HG03571 (cell line): ENCODE measurements around the gene TLR7.

Experiments used
- ATAC-seq: cut with Tn5 transposase; IDR thresholded peaks from one replicate; pipeline ENCODE4 v1.9.1; 2021; ENCODE audit not compliant: unreplicated experiment

The TLR7 gene

DNA sequence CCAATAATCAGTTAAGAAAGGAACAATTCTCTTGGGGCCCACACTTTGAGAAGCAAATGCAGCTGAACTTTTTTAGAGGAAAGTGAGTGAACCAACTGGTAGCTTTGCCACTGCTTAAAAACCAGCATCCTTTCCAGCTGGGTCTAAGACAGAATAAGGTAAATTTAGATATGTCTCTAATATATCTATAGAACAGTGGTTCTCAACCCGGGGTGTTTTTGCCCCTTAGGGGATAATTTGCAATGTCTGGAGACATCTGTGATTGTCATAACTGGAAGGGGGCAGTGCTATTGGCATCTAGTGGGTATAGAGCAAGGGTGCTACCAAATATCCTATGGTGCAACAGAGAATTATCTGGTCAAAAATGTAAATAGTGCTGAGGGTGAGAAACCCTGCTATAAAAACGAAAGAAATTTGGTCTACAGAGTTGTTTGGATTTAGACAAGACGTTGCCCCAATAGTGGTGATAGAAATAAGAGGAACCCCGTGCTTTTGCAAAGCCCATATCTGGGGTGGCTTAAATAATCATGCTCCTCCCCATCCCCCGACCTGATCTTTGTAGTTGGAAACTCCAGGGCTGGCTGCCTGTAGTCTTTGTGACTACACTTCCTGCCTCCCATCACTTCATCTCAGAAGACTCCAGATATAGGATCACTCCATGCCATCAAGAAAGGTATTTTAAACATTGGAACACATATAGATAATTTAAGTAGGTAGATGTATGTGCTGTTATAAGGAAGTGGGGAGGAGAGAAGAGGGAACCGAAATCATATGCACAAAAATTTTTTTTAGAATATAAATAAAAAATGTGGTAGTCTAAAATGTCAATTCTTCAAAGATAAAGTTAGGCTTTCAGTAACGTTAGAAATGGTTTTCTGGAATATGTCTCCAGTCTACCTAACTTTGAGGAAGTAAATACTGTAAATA lies at the start of gene TLR7:
Gene TLR7 (plus strand): TSS at position 622 of the 927 bp plus-strand sequence. CDS start 507 bp downstream, outside the sequence.
- no peak for ATAC-seq

DNA sequence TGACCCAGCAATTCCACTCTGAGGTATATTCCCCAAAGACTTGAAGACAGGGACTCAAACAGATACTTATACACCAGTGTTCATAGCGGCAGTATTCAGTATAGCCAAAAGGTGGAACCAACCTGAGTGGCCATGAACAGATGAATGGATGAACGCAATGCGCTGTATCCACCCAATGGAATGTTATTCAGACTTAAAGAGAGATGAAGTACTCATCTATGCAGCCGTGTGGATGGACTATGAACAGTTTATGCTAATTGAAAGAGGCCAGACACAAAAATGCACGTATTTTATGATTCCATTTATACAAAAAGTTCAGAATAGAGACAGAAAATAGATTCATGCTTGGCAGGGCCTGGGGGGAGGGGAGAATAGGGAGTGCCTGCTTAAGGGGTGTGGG lies 49.3 kb upstream of the TLR7 start:
- no peak for ATAC-seq

DNA sequence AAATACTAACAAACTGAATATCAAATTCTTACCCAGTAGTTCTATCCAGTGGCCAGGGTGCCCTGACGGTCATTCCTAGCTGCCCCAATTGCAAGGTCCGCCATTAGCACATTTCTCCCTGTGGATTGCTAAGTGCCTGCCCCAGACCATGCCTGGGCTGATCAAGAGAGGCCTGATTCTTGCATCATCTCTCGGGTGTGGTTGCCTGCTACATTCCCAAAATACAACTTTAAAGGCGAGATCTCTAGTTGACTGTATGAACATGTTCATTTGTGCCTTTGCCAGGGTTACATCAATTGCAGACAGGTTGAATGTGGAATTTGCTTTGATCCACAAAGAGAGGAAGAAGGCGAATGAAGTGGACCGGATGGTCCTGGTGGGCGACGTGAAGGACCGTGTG lies 47.6 kb upstream of the TLR7 start:
- no peak for ATAC-seq

DNA sequence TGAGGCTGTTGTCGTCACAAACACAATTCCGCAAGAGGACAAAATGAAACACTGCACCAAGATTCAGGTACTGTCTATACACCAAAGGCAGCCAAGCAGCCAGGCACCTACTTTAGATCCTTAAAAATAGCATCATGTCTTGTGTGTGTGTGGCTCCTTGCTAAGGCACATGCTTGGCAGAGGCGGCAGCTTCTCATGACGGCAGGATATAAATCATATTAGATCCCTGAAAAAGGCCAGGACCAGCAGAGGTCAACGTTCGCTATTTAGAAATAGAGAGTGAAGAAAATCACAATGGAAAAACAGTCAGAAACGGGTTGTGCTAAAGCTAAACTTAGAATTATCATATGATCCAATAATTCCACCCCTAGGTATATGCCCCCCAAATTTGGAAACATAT lies 46.1 kb upstream of the TLR7 start:
- no peak for ATAC-seq

DNA sequence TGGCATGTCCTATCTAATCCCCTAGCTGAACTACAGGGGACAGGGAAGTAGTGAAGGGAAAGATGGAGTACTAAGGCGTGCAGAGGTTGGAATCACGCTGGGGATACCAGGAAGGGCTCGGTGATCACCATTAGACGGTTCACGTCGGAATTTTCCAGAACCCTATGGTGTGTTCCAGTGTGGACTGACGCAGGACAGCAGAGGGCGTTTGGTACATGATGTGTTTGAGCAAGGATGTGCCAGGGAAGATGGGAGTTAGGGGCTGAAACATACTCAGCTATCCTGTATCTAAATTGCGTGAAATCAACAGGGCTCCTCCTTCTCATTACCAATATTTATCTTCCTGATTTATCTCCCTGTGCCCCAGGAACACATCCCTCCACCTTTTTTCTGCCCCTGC lies 41.9 kb upstream of the TLR7 start:
- no peak for ATAC-seq

DNA sequence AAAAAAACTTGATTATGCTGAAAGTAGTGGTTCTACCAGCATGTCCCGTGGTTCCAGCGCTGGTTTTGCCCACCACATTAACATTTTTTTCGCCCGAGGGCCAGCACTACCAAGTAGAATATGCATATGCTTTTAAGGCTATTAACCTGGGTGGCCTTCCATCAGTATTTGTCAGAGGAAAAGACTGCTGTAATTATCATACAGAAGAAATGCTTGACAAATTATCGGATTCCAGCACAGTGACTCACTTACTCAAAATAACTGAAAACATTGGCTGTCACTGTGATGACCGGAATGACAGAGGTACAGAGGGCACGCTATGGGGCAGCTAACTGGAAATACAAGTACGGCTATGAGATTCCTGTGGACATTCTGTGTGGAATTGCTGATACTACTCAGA lies 41.1 kb upstream of the TLR7 start:
- no peak for ATAC-seq

DNA sequence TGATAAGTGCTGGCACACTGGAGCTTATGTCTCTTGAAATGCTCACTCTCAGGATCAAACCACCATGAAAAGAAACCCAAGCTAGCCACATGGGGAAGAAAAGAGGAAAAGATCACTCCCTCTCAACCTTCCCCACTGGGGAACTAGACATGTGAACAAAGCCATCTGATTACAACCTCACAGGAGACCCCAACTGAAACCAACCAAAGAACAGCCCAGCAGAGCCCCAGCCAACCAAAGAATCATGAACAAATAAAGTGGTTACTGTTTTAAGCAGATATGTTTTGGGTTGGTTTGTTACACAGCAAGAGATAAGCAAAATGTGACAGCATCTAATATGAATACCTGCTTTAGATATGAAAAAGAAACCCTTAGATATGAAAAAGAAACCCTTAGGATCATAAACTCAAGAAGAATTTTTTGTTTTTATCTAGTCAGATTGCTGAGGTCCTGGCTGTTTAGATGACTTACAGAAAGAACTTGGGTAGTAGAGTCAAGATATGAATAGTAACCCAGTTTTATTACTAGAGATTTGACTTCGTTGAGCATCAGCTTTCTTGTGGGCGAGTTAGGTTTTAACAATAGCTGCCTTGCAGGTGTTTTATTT lies 23.7 kb upstream of the TLR7 start:
- no peak for ATAC-seq

DNA sequence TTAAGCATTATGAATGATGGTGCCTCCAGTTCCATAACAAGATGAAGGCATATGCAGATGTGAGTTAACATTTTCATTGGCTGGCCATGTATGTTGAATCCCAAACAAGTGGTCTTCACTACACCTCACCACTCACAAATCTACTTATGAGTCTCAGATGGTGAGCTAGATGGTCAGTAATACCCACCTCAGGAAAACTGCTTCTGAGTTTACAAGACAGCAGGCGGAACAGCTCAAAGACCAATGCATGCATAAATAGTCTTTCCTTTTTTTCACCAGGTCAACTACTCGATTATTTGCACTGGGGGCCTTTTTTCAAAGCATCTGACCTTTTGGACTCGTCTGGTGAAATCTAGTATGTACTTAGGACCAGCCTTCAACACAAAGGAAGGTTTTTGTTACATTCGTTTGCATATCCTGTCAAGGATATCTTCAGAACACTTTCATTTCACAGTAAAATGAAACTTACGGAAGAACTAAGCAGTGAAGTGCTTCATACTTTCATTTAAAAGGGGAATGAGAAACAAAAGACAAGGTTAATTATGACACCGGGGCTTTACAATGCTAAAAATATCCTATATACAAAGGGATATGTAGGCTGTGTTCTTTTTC lies 23.1 kb upstream of the TLR7 start:
- ATAC-seq: peak; percentile 96

DNA sequence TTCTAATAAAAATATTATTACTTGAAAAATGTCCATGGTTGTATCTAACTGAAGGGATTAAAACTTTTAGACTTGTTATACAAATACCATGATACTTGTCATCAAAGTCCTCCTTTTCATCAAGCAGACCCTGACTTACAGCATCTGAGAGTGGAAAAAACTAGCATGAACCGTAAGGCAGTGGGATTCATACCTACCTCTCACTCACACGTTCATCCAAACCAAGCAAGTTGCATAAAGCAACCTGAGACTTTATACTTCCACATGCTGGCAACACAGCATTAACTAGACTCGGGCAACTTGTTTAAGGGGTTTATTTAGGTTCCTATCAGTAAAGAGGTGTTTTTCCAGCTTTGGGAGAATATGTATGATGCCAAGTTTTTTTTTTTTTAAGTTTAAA lies 22.6 kb upstream of the TLR7 start:
- ATAC-seq: peak; percentile 27

DNA sequence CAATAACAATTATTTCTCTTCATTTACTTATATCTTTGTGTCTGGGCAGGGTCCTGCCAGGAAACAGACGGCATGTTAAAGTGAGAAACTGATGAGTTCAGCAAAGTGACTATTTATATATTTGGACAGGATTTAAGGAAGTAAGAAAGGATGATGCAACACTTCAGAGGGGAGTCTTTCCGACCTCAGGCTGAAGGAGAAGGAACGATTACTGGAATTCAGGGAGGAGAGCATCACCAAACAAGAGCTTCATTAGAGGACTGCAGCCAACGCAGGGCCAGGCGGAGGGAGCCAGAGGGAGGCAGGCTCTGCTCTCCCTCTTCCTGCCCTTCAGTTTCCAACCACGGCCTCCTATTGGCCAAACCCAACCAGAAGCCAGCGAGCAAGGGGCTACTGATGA lies 1.5 kb upstream of the TLR7 start:
- no peak for ATAC-seq

DNA sequence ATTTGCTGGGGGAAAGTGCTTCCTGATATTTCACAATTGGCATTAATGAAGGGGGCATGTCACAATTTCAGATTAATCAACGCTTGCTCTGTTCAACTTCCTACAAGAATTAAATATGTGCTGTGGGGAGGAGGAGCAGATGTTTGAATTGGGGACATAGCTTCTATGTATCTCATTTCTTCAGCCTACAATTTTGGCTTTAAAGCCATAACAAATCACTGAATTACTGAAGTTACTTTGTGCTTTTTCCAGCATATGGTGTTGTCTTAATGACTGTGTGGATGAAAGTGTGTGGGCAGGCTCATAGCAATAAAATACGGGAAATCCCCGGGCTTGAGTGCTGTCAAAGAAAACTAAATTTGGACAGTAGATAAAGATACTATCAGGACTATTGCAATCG lies 813 bp downstream of the TLR7 start:
- ATAC-seq: no peak

DNA sequence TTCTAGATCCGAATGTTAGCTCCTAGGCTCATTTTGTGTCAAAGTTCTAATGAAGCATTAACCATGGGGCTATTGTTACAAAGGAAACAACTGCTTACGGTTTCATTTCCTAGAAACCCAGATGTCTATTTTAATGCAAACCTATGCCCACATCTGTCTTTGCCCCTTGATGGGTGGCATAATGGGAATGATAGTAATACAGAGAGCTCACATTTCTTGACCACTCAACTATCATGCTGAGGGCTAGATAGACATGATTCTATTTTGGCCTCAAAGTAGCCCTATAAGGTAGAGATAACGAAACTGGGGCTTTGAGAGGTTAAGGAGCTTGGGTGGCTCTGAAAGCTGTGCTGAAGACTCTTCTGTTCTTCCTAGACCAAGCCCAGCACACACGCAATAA lies 1.9 kb downstream of the TLR7 start:
- ATAC-seq: peak; percentile 72

DNA sequence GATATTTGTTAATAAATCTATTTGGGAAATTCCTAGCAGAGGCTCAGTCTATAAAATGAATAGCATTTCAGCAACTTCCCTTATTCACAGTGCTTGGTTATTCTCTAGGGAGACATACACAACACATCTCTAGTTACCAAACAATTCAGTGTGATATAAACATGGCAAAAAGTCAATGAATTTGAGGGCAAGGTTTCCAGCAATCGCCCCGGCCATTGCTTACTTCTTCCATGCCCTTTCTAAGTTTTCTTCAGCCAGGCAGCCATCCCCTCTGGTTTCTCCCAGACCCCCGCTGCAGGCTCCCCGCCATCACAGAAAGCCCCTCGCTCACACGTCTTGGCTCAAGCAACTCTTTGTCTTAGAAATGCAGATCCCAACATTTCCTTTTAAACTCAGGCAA lies 4.4 kb downstream of the TLR7 start:
- no peak for ATAC-seq

DNA sequence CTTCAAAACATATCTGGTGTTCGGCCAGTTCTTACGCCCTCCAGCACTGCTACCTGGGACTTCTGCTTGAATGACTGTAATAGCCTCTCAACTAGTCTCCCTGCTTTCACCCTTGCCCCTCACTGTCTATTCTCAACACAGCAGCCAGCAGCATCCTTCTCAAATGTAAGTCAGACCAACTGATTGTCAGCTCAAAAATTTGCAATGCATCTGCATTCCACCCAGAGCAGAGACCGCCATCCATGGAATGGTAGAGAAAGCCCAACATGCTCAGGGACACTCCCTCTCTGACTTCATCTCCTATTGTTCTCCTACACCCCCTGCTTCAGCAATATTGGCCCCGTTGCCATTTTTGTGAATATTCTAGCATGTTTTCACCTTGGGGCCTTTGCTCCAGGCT lies 5.9 kb downstream of the TLR7 start:
- no peak for ATAC-seq

DNA sequence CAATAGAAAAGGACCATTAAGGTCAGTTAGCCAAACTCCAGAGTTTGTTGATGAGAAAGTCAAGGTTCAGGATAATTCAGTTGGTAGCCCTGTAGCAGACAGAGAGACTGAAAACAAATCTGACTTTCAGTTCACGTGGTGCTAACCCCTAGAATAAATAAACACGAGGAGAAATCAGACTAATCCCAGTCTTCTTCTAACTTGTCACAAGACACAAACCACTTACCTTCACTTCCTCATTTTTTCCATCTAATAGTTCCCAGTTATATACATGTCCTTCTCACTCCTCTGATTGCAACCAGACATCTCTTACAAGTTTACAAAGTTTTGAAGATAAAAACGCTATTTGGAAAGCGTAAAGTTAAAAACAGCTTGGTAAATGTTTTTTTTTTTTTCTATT lies 7.7 kb downstream of the TLR7 start:
- ATAC-seq: no peak

DNA sequence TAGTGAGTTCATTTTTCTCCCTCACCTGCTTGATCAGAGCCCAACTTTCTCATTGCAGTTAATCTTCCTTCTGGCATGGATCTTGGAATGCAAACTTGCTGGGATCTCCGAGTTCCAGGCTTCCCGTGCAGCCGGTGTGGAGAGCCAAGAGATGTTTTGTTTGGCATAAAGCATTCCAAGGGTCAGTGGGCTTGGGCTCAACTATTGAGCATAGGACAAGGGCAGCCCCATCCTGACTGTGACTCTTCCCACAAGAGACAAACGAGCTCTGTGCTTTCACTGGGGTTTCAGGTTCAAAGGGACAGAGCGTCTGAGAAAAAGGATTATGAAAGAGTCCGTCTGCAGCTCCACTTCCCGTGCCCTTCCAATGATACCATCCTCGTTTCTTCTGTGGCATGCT lies 10.5 kb downstream of the TLR7 start:
- no peak for ATAC-seq

DNA sequence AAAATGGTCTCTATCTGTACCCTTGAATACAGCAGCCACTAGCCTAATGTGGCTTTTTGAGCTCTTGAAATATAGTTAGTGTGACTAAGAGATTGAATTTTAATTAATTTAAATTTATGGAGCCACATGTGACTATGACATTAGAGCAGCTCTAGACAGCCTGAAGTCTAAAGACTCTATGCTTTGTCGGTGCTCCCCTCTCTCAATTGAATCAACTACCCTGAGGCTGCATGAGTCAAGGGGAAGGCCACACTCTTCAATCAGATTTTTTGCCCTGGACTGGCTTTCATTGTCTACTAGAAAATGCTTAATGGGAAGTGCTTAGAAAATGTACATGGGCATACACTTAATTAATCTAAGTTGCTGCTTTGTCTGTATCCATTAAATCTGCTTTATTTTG lies 11.7 kb downstream of the TLR7 start:
- no peak for ATAC-seq

DNA sequence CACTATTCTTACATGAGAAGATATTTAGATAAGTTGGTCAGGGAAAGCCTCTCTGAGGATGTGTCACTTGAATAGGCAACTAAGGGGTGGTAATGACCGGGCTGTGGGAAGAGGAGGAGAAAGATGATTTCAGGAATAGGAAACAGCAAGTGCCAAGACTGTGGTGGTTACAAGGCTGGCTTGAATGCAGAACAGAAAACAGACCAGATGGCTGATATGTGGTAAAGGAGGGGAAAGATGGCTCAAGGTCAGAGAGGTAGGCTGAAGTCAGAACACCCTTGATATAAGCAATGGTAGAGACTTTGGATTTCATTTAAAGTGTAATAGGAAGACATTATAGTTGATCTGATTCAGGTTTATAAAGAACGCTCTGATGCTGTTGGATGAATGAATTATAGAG lies 15.0 kb downstream of the TLR7 start:
- ATAC-seq: no peak

DNA sequence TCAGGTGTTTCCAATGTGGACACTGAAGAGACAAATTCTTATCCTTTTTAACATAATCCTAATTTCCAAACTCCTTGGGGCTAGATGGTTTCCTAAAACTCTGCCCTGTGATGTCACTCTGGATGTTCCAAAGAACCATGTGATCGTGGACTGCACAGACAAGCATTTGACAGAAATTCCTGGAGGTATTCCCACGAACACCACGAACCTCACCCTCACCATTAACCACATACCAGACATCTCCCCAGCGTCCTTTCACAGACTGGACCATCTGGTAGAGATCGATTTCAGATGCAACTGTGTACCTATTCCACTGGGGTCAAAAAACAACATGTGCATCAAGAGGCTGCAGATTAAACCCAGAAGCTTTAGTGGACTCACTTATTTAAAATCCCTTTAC lies 18.6 kb downstream of the TLR7 start:
- no peak for ATAC-seq

DNA sequence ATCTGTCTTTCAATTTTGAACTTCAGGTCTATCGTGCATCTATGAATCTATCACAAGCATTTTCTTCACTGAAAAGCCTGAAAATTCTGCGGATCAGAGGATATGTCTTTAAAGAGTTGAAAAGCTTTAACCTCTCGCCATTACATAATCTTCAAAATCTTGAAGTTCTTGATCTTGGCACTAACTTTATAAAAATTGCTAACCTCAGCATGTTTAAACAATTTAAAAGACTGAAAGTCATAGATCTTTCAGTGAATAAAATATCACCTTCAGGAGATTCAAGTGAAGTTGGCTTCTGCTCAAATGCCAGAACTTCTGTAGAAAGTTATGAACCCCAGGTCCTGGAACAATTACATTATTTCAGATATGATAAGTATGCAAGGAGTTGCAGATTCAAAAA lies 19.7 kb downstream of the TLR7 start:
- no peak for ATAC-seq

DNA sequence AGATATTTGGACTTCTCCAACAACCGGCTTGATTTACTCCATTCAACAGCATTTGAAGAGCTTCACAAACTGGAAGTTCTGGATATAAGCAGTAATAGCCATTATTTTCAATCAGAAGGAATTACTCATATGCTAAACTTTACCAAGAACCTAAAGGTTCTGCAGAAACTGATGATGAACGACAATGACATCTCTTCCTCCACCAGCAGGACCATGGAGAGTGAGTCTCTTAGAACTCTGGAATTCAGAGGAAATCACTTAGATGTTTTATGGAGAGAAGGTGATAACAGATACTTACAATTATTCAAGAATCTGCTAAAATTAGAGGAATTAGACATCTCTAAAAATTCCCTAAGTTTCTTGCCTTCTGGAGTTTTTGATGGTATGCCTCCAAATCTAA lies 20.3 kb downstream of the TLR7 start:
- ATAC-seq: no peak

DNA sequence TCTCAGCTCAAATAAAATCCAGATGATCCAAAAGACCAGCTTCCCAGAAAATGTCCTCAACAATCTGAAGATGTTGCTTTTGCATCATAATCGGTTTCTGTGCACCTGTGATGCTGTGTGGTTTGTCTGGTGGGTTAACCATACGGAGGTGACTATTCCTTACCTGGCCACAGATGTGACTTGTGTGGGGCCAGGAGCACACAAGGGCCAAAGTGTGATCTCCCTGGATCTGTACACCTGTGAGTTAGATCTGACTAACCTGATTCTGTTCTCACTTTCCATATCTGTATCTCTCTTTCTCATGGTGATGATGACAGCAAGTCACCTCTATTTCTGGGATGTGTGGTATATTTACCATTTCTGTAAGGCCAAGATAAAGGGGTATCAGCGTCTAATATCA lies 20.9 kb downstream of the TLR7 start:
- no peak for ATAC-seq
